Measurements from ENCODE around the gene FAM156B. TPM values are rescaled to one million over a fixed set of nuclear protein-coding genes. Genes with fewer than 3 reads are reported as not detected.

The FAM156B gene
- total and polyA plus RNA-seq, 2 of the 4 experiments (the other 2 are of a cell fraction) = 17.9 to 52.4 TPM

DNA sequence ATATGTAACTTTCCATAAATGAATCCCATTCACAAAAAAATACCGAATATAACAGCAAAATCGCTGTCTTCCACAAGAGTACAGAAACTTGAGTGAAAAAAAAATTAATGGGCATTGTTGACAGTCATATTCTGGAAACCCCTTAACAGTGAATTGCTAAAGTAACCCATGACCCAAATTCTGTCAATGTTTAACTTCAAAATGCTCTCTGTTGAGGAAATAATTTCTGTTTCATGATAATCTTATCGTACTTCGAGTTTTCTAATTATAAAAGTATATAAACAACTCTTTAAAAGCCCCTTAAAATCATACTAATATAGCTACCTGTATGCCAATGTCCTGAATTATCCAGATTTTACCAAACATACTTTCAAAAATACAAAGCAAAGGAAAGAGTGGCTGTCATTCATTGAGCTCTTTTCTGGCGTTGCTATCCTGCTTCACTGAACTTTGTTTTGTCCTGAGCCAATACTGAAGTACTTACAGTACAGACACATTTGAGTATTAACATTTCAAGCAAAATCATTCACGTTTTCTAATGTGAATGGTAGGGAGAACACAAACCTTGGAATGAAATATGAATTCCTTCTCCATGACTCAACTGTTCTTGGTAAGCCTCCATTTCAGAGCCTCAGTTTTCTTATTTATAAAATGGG lies 31.7 kb upstream of the FAM156B start:
- H3K9me1 ChIP-seq (ENCODE audit: insufficient read depth, low read length) = no peaks in the 10 kb centered on the region
- no peaks in the 10 kb centered on the region for H3K9me3 ChIP-seq (ENCODE audit: control insufficient read depth, insufficient read depth, low read length)
- H3K18ac ChIP-seq (ENCODE audit: low read depth, low read length) = no peak overlapping the region
- CTCF ChIA-PET = no interaction called here
- no peak overlapping the region for H3K9ac ChIP-seq (ENCODE audit: low read depth, low read length)
- no peak for TF ChIP-seq POLR2A (IDR thresholded peaks at IDR 0.05; ENCODE audit: low read depth, low read length)
- TF ChIP-seq, protein P1, sequence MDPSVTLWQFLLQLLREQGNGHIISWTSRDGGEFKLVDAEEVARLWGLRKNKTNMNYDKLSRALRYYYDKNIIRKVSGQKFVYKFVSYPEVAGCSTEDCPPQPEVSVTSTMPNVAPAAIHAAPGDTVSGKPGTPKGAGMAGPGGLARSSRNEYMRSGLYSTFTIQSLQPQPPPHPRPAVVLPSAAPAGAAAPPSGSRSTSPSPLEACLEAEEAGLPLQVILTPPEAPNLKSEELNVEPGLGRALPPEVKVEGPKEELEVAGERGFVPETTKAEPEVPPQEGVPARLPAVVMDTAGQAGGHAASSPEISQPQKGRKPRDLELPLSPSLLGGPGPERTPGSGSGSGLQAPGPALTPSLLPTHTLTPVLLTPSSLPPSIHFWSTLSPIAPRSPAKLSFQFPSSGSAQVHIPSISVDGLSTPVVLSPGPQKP (IDR thresholded peaks at IDR 0.05; ENCODE audit: borderline replicate concordance, low read depth, low read length) = no peak
- TF ChIP-seq RAD21 (IDR thresholded peaks at IDR 0.05; ENCODE audit: low read length) = no peak
- no peak for TF ChIP-seq FOS (IDR thresholded peaks at IDR 0.05; ENCODE audit: low read depth, low read length)
- H3K79me1 ChIP-seq (ENCODE audit: low read depth in 1 of 2, low read length in 2 of 2) = no peaks in the 10 kb centered on the region
- H2AK5ac ChIP-seq (ENCODE audit: low read depth, low read length) = no peak overlapping the region
- no peak overlapping the region for H3K56ac ChIP-seq (ENCODE audit: extremely low read depth, insufficient read depth, low read length)
- no peak overlapping the region for H4K5ac ChIP-seq (ENCODE audit: low read depth, low read length)
- H4K91ac ChIP-seq (ENCODE audit: insufficient read depth, low read depth, low read length) = no peak overlapping the region
- H3K23ac ChIP-seq (ENCODE audit: low read depth, low read length) = no peak overlapping the region
- no peak overlapping the region for H2AK9ac ChIP-seq (replicated peaks; ENCODE audit: low read depth, low read length, poor library complexity)
- H4K8ac ChIP-seq (ENCODE audit: low read depth in 2 of 2, low read length in 2 of 2) = no peak overlapping the region
- intact Hi-C loops (cut with micrococcal nuclease) = no loop called here
- ATAC-seq (ENCODE audit: low read depth) = no peak
- in situ Hi-C loops (cut with MboI; ENCODE audit: low sequenced_read_pairs) = no loop called here
- no peak overlapping the region for H2AFZ ChIP-seq (replicated peaks; ENCODE audit: low read length, poor library complexity)
- H3K14ac ChIP-seq (replicated peaks; ENCODE audit: low read depth, low read length) = no peak overlapping the region
- no peak overlapping the region for H3K4ac ChIP-seq (ENCODE audit: low read depth, low read length)
- H2BK5ac ChIP-seq (ENCODE audit: low read depth, low read length, poor library complexity, severe bottlenecking) = no peak overlapping the region
- H3K27ac ChIP-seq (ENCODE audit: insufficient read depth, low read length) = no peak overlapping the region
- no peak overlapping the region for H3K4me2 ChIP-seq (ENCODE audit: low read depth, low read length)
- peaks cover 22% of the 10 kb centered on the region for H3K27me3 ChIP-seq (ENCODE audit: control insufficient read depth, insufficient read depth, low read length)
- dilution Hi-C loops (cut with HindIII; ENCODE audit: low sequenced_read_pairs, unreplicated experiment) = no loop called here
- no peak overlapping the region for H3K4me3 ChIP-seq (ENCODE audit: insufficient read depth, low read depth, low read length)
- no peaks in the 10 kb centered on the region for H4K20me1 ChIP-seq (ENCODE audit: insufficient read depth, low read length)
- H2BK20ac ChIP-seq (ENCODE audit: low read depth, low read length) = no peak overlapping the region
- no CpG with 5 or more reads among the region's 6 CpGs for WGBS, 2 experiments (ENCODE audit: extremely low coverage in 2 of 2, insufficient read length in 1 of 2)
- POLR2A ChIA-PET (ENCODE audit: unreplicated experiment) = no interaction called here
- BruUV-seq (replicated peaks) = no TSS peak
- DNase-seq = peak; percentile 8
- H3K36me3 ChIP-seq (ENCODE audit: control insufficient read depth, insufficient read depth, low read length) = no peaks in the 10 kb centered on the region
- no peak overlapping the region for H2BK120ac ChIP-seq (ENCODE audit: low read depth, low read length)
- no peaks in the 10 kb centered on the region for H3K4me1 ChIP-seq (ENCODE audit: control insufficient read depth, insufficient read depth, low read length)
- H2BK15ac ChIP-seq (ENCODE audit: low read depth, low read length) = no peak overlapping the region

Data from IMR-90 (cell line).